Upper lobe of left lung (tissue), 4 donors: Measurements from ENCODE around the gene SACS.

Source experiments
- CTCF ChIP-seq, 6 experiments: fragments of 450-650 bp in 4 of 6; fragments of 200-600 bp in 2 of 6; sonication (generic) in 2 of 6; IDR thresholded peaks; one replicate each; pipeline ENCODE4 v1.5.1; 2016 to 2019; ENCODE audit warnings: antibody characterized with exemption in 6 of 6
- POLR2A ChIP-seq, 4 donors: fragments of 450-650 bp; IDR thresholded peaks; one replicate each; pipeline ENCODE4 v1.5.1; 2016 to 2017; ENCODE audit warnings: antibody characterized with exemption in 4 of 4, mild to moderate bottlenecking in 2 of 4

- TF ChIP-seq POLR2A (IDR thresholded peaks at IDR 0.05) (no peak), CTCF (IDR thresholded peaks at IDR 0.05) (no peak)
Measured at GRCh38 chr13:23394821-23395220, 38.7 kb downstream of the SACS start.
